Left lung (tissue), 10 donors: ENCODE data around the gene CDH2. TPM values are rescaled to one million over a fixed set of nuclear protein-coding genes. Genes with fewer than 3 reads are reported as not detected.

ENCODE experiments used
- ATAC-seq: fragments of 200-7000 bp; cut with Tn5 transposase; one replicate; pipeline ENCODE4 v1.9.1; 2020; ENCODE audit warnings: moderate library complexity
- DNase-seq, 4 donors: peaks; one replicate each; pipeline ENCODE4 v3.0.0-alpha.2; 2013 to 2020
- H3K27ac ChIP-seq, 2 donors: fragments of 200-600 bp; sonication (generic) in 1 of 2; one replicate each; pipeline versions ENCODE4 v1.5.0 to v1.8.0; 2020 to 2021
- H3K27me3 ChIP-seq, 2 donors: fragments of 200-600 bp; sonication (generic) in 1 of 2; one replicate each; pipeline versions ENCODE4 v1.5.0 to v1.8.0; 2020 to 2021
- H3K36me3 ChIP-seq, 2 donors: fragments of 200-600 bp; sonication (generic) in 1 of 2; one replicate each; pipeline versions ENCODE4 v1.5.0 to v1.8.0; 2020 to 2021
- H3K4me1 ChIP-seq, 2 donors: fragments of 200-600 bp; one replicate each; pipeline ENCODE4 v1.8.0; 2021
- H3K4me3 ChIP-seq, 2 donors: fragments of 200-600 bp; sonication (generic) in 1 of 2; one replicate each; pipeline versions ENCODE4 v1.5.0 to v1.8.0; 2020 to 2021; ENCODE audit warnings: mild to moderate bottlenecking in 1 of 2
- H3K9me3 ChIP-seq, 2 donors: fragments of 200-600 bp; sonication (generic) in 1 of 2; one replicate each; pipeline versions ENCODE4 v1.5.0 to v1.8.0; 2020 to 2021
- intact Hi-C, 2 donors: fragments of 100-400 bp; cut with DNase I; formaldehyde crosslinking; loops; one replicate each; pipeline versions ENCODE4 v1.11.2 to v1.14.2; 2022
- polyA plus RNA-seq, 6 donors: library from polyadenylated mRNA; unstranded; fragments of 120-200 nt; gene quantifications; one replicate each; pipeline ENCODE4 v1.2.1, GENCODE V29; 2013; ENCODE audit not compliant: insufficient read length in 6 of 6
- total RNA-seq, 2 donors: library from RNA; stranded (reverse); fragmentation: NEBNext Ultra II Directional; extraction: Animal tissue kit (Norgen Biotek cat#: 25700); gene quantifications; one replicate each; pipeline ENCODE4 v1.2.1, GENCODE V29; 2021
- TF ChIP-seq, protein P1 (sequence below), 2 donors: fragments of 200-600 bp; sonication (generic) in 1 of 2; IDR thresholded peaks; one replicate each; pipeline versions ENCODE4 v1.5.0 to v1.8.0; 2021; ENCODE audit warnings: antibody characterized with exemption in 2 of 2
- donor health status: DM: no; HTN: yes; CAD: no.
- donor health status: DM: no; HTN: no; CAD: no.

CDH2 gene
- total and polyA plus RNA-seq, 8 donors: 1.6 to 15.0 (median 7.0) TPM

DNA sequence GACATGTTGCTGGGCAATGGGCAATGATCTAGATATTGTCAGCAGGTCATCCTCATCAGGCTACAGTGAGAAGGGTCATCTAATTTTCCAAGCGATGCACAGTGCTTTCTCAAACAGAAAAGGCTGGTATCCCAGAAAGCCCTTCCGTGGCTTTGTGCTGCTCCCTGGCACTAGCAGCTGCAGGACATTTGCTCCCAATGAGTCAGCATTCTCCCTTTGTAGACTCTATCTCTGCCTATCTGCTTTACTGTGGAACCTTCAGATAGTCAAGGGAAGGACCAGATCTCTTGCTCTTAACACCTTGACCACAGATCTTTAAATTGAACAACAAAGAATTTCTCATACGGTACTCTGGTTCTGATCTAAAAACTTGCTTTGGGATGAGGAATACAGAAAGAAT is 101.4 kb downstream of the CDH2 start:
- H3K27me3 ChIP-seq: no peaks in the 10 kb centered on the region
- TF ChIP-seq, protein P1, sequence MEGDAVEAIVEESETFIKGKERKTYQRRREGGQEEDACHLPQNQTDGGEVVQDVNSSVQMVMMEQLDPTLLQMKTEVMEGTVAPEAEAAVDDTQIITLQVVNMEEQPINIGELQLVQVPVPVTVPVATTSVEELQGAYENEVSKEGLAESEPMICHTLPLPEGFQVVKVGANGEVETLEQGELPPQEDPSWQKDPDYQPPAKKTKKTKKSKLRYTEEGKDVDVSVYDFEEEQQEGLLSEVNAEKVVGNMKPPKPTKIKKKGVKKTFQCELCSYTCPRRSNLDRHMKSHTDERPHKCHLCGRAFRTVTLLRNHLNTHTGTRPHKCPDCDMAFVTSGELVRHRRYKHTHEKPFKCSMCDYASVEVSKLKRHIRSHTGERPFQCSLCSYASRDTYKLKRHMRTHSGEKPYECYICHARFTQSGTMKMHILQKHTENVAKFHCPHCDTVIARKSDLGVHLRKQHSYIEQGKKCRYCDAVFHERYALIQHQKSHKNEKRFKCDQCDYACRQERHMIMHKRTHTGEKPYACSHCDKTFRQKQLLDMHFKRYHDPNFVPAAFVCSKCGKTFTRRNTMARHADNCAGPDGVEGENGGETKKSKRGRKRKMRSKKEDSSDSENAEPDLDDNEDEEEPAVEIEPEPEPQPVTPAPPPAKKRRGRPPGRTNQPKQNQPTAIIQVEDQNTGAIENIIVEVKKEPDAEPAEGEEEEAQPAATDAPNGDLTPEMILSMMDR (IDR thresholded peaks at IDR 0.05): no peak
- no peaks in the 10 kb centered on the region for H3K4me1 ChIP-seq
- intact Hi-C loops: no loop called here
- no peak overlapping the region for H3K27ac ChIP-seq
- no peaks in the 10 kb centered on the region for H3K36me3 ChIP-seq
- DNase-seq (no peak), ATAC-seq (no peak)
- H3K9me3 ChIP-seq: no peaks in the 10 kb centered on the region
- no peak overlapping the region for H3K4me3 ChIP-seq

DNA sequence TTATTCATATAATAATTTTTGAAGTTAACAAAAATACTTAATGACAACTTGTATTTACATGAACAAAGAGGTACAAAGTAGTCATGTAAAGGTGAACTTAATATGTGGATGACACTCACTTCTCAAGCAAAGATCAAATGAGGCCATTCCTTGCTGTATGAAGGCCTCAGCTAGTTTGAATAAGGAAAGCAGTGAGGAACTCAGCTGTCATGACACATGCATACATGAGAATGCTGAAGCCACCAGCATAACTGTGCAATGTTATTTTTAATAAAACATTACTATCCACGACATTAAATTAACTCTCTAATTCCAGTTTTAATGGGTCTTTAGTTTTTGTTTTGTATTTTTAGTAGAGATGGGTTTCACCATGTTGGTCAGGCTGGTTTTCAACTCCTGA is 102.9 kb downstream of the CDH2 start:
- H3K36me3 ChIP-seq: no peaks in the 10 kb centered on the region
- intact Hi-C loops: no loop called here
- H3K9me3 ChIP-seq: no peaks in the 10 kb centered on the region
- no peaks in the 10 kb centered on the region for H3K4me1 ChIP-seq
- H3K27me3 ChIP-seq: no peaks in the 10 kb centered on the region
- H3K4me3 ChIP-seq: no peak overlapping the region
- DNase-seq (no peak), ATAC-seq (no peak)
- H3K27ac ChIP-seq: no peak overlapping the region
- TF ChIP-seq, protein P1 (IDR thresholded peaks at IDR 0.05): no peak

DNA sequence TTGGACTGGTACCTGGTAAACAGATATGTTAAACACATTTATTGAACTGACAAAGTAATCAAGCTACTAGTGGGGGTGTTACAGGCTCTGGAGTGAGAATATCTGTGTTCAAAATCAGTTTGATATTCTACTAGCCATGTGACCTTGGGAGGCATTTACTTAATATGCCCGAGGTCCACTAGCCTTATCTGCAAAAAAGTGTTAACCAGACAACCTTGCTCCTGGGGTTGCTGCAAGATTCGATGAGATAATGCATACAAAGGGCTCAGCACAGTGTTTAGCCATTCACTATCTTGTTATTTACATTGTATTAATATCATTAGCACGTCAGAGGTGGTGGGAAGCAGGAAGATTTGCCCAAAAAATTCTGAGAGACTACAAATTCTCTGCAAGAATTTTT is 103.3 kb downstream of the CDH2 start:
- DNase-seq (no peak), ATAC-seq (no peak)
- Histone ChIP-seq H3K4me3 (no peak overlapping the region), H3K9me3 (no peaks in the 10 kb centered on the region), H3K27ac (no peak overlapping the region), H3K36me3 (no peaks in the 10 kb centered on the region), H3K27me3 (no peaks in the 10 kb centered on the region), H3K4me1 (no peaks in the 10 kb centered on the region)
- intact Hi-C loops: no loop called here
- TF ChIP-seq, protein P1 (IDR thresholded peaks at IDR 0.05): no peak

DNA sequence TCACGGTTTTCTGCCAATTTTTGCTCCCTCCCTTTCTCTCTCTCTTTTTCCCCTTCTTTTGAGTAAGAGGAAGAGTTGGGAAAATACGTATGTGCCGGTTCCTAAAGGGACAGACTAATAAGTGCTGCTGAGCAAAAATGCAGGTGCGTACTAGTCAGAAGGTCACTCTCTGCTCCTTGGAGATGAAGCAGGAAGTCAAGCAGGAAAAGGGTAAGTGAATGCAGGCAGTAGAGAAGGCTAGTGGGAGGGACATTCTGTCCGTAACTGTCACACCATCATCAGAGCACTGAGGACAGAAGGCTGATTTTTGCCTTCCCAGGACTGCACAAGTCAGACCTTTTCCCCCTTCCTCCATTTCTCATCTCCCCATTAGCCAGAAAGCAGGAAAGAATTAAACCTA is 105.7 kb downstream of the CDH2 start:
- intact Hi-C loops: no loop called here
- ATAC-seq: no peak
- TF ChIP-seq, protein P1 (IDR thresholded peaks at IDR 0.05): no peak

DNA sequence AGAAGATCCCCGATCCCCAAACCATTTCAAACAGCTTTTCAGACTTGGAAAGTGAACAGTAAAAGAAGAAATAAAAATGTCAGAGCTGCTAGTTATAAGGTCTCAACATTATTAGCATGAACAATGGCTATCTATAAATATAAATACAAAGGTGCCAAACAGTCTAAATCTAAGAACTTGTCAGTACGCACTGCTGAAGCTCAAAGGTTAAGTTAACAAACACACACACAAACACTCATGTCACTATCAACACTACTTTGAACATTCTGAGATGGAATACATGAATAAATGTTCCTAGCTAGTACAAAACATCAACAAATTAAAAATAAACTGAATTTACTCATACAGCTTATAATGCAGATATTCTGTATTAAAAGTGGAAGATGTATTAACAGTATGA is 108.7 kb downstream of the CDH2 start:
- no peaks in the 10 kb centered on the region for H3K27me3 ChIP-seq
- TF ChIP-seq, protein P1 (IDR thresholded peaks at IDR 0.05): no peak
- intact Hi-C loops: loop anchor here in 1 of 2 donors (10.0 kb wide), 1 partner anchor 57 kb away; no protein-coding TSS in a partner anchor
- no peak for ATAC-seq
- no peak overlapping the region for H3K27ac ChIP-seq
- no peak overlapping the region for H3K4me3 ChIP-seq
- H3K9me3 ChIP-seq: peaks cover 0 to 3% of the 10 kb centered on the region in 2 donors
- H3K36me3 ChIP-seq: no peaks in the 10 kb centered on the region
- peak in 1 of 4 donors; percentile 16 for DNase-seq
- no peaks in the 10 kb centered on the region for H3K4me1 ChIP-seq

More for the DNA sequence above, 105.7 kb downstream of the CDH2 start:
- H3K36me3 ChIP-seq: no peaks in the 10 kb centered on the region
- no peak for DNase-seq
- no peaks in the 10 kb centered on the region for H3K4me1 ChIP-seq
- H3K9me3 ChIP-seq: peaks cover 0 to 3% of the 10 kb centered on the region in 2 donors
- H3K27me3 ChIP-seq: no peaks in the 10 kb centered on the region
- H3K27ac ChIP-seq: no peak overlapping the region
- H3K4me3 ChIP-seq: no peak overlapping the region
